CD4-positive, alpha-beta T cell treated with Interleukin-17A for 4 hours (primary cell): Measurements from ENCODE around the gene ZBTB37.
"Not testable (repeated sequence)": the region's sequence is repeated elsewhere in the genome, so short reads cannot be mapped to it uniquely, and the experiment has no call there.

Source experiments
- DNase-seq: peaks from one replicate; pipeline ENCODE4 v3.0.0-alpha.2; 2020; ENCODE audit warnings: mixed read lengths

The ZBTB37 gene

GRCh38 chr1:173913111-173913510 is 44.9 kb downstream of the ZBTB37 start:
- no peak for DNase-seq

DNA sequence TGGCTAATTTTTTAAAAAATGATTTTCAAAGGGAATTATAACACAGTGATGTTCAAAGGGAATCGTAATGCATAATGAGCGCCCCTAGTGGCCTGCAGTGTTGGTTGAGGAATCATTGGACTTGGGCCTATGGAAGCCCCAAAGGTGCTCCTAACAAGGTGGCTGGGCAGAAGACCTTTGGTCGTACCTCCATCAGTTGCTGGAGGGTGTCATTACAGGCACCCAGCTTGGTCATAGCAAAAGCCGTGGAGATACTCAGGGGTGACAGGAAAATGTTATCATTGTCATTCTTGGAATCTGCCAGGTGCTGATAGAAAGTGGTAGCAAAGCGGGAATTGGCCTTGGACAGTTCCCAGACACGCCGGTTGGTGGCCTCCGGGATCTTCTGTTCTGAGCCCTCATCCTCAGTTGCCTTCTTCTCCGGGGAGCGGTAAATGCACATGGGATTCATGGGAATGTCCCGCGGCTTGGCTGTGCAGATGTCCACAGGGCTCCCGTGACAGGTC is 46.2 kb downstream of the ZBTB37 start:
- DNase-seq: peak; percentile 42

DNA sequence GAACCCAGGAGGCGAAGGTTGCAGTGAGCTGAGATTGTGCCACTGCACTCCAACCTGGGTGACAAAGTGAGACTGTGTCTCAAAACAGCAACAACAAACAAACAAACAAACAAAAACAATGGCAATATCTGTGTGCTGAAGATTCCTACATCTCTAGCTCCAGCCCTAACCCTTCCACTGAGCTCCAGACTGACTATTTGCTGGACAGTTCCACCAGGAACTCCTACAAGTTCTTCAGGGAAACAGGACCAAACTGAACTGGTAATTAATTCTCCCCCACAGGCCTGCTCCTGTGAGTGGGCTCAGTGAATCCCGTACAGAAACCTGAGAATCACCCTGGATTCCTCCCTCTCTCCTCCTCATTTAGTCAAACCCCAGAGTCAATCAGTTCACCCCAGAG is 47.4 kb downstream of the ZBTB37 start:
- DNase-seq: no peak

GRCh38 chr1:173916667-173917066 is 48.5 kb downstream of the ZBTB37 start:
- DNase-seq: no peak

DNA sequence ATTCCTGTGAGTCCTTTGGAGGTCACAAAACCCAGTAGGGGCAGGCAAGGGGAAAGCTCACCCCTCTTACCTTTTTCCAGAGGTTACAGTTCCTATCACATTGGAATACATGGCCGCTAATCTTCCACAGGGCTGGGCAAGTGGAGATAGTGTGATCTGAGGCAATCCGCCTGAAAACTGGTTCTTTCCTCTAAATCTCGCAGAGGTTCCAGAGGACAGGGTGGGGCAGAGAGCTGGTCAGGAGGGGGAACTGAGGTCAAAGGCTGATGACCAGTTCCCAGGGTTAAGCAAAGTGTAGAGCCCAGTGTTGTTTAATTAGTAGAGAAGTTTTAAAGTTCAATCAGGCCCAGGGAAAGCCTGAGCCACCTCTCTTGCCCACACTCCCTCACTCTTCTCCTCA is 49.0 kb downstream of the ZBTB37 start, which contains the start of gene SERPINC1:
Gene SERPINC1, minus strand, starts transcription at position 179 of the 400 bp plus-strand sequence. Its CDS starts 68 bp downstream, at position 111.
- DNase-seq: no peak

GRCh38 chr1:173917635-173918493 is 49.7 kb downstream of the ZBTB37 start:
- DNase-seq: no peak

GRCh38 chr1:173920861-173921260 is 52.7 kb downstream of the ZBTB37 start:
- DNase-seq: no peak

GRCh38 chr1:173925306-173926242 is 57.4 kb downstream of the ZBTB37 start:
- DNase-seq: no peak

DNA sequence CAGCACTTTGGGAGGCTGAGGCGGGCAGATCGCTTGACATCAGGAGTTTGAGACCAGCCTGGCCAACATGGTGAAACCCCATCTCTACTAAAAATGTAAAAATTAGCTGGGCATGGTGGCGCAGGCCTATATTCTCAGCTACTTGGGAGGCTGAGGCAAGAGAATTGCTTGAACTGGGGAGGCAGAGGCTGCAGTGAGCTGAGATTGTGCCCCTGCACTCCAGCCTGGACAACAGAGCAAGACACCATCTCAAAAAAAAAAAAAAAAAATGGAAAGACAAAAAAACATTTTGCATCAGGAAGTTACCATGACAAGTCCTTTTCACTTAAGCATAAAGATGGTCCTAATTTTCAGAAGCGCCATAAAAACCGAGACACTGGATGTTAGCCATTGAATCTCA is 62.4 kb downstream of the ZBTB37 start:
- not testable (repeated sequence) for DNase-seq

GRCh38 chr1:173934440-173934839 is 66.3 kb downstream of the ZBTB37 start:
- no peak for DNase-seq

DNA sequence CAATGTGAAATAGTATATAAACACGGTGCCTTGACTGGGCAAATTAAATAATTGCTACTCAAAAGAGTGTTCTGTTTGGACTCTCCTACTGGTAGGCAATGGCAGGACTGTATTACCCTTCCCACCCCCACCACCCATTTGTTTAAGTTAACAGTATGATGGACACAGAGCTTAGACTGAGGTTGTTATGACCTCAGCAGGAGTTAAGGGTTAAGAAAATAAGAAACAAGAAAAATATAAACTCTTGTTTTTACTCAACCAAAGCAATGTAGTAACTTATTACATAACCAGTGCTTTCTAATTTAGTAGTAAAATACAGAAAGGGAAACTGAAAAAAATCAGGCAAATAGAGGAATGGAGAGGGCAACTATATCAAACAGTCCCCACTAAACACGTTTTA is 68.9 kb downstream of the ZBTB37 start:
- no peak for DNase-seq

DNA sequence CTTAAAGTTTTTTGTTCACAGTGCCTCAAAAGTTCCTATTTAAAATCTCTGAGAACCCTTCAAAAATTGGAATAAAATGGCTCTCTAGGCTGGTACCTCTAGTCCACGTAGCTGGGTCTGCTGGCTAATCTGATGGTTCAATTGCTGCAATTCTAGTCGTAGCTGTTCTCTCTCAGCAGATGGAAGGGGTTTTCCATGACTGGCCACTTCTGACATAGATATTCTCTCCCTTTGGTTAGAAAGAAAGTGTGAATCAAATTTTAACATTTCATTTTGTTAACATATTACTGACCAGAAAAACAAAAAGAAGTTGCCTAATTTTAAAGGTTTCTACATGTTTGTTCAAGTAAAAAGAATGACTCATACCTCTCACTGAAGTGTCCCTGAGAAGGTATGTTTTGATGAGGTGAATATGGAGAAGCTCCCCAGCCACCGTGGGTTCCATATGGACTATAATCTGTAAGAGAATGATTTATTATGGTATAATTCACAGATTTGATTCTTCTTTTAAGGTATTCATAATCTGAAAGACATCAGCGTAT is 78.3 kb downstream of the ZBTB37 start:
- no peak for DNase-seq

DNA sequence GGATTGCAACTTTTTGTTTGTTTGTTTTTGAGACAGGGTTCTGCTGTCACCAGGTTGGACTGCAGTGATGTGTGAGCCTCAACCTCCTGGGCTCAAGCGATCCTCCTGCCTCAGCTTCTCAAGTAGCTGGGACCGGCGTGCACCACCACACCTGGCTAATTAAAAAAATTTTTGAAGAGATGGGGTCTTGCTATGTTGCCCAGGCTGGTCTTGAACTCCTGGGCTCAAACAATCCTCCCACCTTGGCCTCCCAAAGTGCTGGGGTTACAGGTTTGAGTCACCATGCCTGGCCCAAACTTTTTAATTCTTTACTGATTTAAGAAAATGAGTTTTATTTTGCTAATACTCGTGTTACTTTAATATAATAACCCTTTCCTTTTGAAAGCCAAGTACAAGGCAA is 80.4 kb downstream of the ZBTB37 start:
- DNase-seq: no peak
